NCI-H1105 (cell line): ENCODE results near the gene DNAJB1.
"Not testable (repeated sequence)": the region's sequence is repeated elsewhere in the genome, so short reads cannot be mapped to it uniquely, and the experiment has no call there.

Experiments used
- DNase-seq: peaks from one replicate; lab custom pipeline; 2025; lab: John Stamatoyannopoulos, UW

Gene DNAJB1

GRCh38 chr19:14520543-14520942 lies 2.3 kb upstream of the DNAJB1 start:
- DNase-seq = no peak

- no peak for DNase-seq
Measured at GRCh38 chr19:14519860-14520407, 1.7 kb upstream of the DNAJB1 start.

GRCh38 chr19:14519245-14519859 lies 1.2 kb upstream of the DNAJB1 start:
- DNase-seq = no peak

GRCh38 chr19:14517446-14517839 lies 754 bp downstream of the DNAJB1 start:
- DNase-seq = no peak

- no peak for DNase-seq
Measured at GRCh38 chr19:14516746-14517438, 1.3 kb downstream of the DNAJB1 start.

GRCh38 chr19:14516048-14516534 lies 2.1 kb downstream of the DNAJB1 start:
- DNase-seq = no peak

- no peak for DNase-seq
Measured at GRCh38 chr19:14515501-14516047, 2.6 kb downstream of the DNAJB1 start.

GRCh38 chr19:14514215-14514863 lies 3.9 kb downstream of the DNAJB1 start:
- DNase-seq = no peak

GRCh38 chr19:14512406-14512961 lies 5.7 kb downstream of the DNAJB1 start:
- DNase-seq = no peak

GRCh38 chr19:14511229-14511593 lies 7.0 kb downstream of the DNAJB1 start:
- DNase-seq = no peak

- no peak for DNase-seq
Measured at GRCh38 chr19:14510311-14511228, 7.6 kb downstream of the DNAJB1 start.

GRCh38 chr19:14507704-14508542 lies 10.3 kb downstream of the DNAJB1 start:
- DNase-seq = no peak

- no peak for DNase-seq
Measured at GRCh38 chr19:14505488-14506239, 12.5 kb downstream of the DNAJB1 start.

- DNase-seq = not testable (repeated sequence)
Measured at GRCh38 chr19:14504575-14504974, 13.6 kb downstream of the DNAJB1 start.

- no peak for DNase-seq
Measured at GRCh38 chr19:14503285-14503684, 14.9 kb downstream of the DNAJB1 start.

GRCh38 chr19:14502334-14503092 lies 15.7 kb downstream of the DNAJB1 start:
- no peak for DNase-seq

- no peak for DNase-seq
Measured at GRCh38 chr19:14497228-14497921, 20.8 kb downstream of the DNAJB1 start.

- DNase-seq = no peak
Measured at GRCh38 chr19:14496834-14497227, 21.4 kb downstream of the DNAJB1 start.
